GM21723 (cell line): ENCODE data around the gene MOSMO.

Source experiments
- ATAC-seq: cut with Tn5 transposase; IDR thresholded peaks from one replicate; pipeline ENCODE4 v1.9.1; 2021; ENCODE audit warnings: mild to moderate bottlenecking, moderate library complexity; ENCODE audit not compliant: unreplicated experiment

The MOSMO gene

DNA sequence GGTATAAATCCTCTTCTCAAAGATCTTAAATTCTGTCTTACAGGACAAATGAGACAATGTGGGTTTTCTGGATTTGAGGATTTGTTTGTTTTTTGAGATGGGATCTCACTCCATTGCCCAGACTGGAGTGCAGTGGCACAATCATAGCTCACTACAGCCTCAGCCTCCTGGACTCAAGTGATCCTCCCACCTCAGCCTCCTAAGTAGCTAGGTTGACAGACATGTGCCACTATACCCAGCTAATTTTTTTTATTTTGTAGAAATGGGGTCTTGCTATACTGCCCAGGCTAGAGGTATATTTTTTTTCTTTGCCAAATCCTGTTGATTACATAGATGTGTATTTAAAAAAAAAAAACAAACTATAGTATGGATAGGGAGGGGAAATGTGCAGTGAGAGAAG lies 122.6 kb downstream of the MOSMO start:
- no peak for ATAC-seq

DNA sequence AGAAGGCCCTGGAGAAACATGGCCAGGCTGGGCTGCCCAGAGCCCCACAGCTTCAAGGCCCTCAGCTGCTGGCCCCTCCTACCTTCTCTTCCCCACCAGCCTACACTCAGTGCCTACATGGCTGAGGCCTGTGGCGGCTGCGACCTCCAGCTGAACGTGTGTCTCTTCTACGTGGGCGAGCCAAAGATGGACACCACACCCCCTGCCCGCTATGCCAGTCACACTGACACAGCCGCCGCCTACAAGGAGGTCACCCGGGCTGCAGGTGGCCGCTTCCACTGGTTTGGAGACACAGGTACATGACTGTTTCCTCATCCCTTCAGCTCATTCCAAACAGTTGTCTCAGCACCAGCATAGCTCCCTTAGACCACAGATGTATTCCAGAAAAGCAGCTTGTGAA lies 124.9 kb downstream of the MOSMO start:
- no peak for ATAC-seq
